ENCODE data around the gene STRIP1. TPM values are rescaled to one million over a fixed set of nuclear protein-coding genes. Genes with fewer than 3 reads are reported as not detected.

The STRIP1 gene, protein sequence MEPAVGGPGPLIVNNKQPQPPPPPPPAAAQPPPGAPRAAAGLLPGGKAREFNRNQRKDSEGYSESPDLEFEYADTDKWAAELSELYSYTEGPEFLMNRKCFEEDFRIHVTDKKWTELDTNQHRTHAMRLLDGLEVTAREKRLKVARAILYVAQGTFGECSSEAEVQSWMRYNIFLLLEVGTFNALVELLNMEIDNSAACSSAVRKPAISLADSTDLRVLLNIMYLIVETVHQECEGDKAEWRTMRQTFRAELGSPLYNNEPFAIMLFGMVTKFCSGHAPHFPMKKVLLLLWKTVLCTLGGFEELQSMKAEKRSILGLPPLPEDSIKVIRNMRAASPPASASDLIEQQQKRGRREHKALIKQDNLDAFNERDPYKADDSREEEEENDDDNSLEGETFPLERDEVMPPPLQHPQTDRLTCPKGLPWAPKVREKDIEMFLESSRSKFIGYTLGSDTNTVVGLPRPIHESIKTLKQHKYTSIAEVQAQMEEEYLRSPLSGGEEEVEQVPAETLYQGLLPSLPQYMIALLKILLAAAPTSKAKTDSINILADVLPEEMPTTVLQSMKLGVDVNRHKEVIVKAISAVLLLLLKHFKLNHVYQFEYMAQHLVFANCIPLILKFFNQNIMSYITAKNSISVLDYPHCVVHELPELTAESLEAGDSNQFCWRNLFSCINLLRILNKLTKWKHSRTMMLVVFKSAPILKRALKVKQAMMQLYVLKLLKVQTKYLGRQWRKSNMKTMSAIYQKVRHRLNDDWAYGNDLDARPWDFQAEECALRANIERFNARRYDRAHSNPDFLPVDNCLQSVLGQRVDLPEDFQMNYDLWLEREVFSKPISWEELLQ
- total RNA-seq (10 to 100 TPM; 46.0 to 98.7 (median 61.6) TPM), polyA plus RNA-seq (10 to 100 TPM; 11.8 to 25.6 (median 17.2) TPM)
- long read RNA-seq, donor 1, partial matches to known transcripts, result 5 of 9 reads
- long read RNA-seq, donor 1, other reads (novel, unspliced or antisense), result 0 of 9 reads
- long read RNA-seq, donor 2, partial matches to known transcripts, result 5 of 6 reads
- long read RNA-seq, donor 2, other reads (novel, unspliced or antisense), result 0 of 6 reads

DNA sequence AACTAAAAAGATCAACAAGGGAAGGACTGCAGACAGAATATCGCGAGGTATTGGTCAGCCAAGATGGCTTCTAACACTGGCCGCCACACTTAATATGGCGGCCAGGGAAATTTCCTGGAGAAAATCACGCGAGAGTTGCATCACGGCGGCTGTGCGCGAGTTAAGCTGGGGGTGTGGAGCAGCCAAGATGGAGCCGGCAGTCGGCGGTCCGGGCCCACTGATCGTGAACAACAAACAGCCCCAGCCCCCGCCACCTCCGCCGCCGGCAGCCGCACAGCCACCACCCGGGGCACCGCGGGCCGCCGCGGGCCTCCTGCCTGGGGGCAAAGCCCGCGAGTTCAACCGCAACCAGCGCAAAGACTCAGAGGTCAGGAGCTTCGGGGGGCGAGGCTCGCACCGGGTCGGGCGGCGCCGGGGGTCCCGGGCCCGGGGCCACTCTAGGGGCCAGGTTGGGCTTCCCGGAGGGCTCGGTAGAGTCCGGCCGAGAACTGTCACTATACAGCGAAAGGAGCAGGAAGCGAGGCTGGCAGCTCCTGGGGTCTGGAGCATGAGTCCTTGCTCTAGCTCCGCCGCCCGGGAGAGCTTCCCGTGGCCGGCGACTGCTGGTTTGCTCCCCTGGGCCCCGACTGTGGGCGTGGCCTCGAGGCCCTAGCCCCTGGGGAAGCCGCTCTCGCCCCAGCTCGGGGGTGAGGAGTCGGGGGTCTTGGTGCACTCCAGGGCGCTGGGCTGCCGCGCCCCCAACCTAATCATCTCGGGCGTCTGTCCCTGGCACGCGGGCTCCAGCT, at the start of gene STRIP1:
Gene STRIP1, plus strand, starts transcription at position 174 of the 785 bp plus-strand sequence. Its CDS starts 14 bp downstream, at position 188.
- peak; percentile 97 for DNase-seq
- peaks cover 6 to 35% (median 17%) of the 10 kb centered on the region in 6 donors for H3K36me3 ChIP-seq
- TF ChIP-seq, protein P1, sequence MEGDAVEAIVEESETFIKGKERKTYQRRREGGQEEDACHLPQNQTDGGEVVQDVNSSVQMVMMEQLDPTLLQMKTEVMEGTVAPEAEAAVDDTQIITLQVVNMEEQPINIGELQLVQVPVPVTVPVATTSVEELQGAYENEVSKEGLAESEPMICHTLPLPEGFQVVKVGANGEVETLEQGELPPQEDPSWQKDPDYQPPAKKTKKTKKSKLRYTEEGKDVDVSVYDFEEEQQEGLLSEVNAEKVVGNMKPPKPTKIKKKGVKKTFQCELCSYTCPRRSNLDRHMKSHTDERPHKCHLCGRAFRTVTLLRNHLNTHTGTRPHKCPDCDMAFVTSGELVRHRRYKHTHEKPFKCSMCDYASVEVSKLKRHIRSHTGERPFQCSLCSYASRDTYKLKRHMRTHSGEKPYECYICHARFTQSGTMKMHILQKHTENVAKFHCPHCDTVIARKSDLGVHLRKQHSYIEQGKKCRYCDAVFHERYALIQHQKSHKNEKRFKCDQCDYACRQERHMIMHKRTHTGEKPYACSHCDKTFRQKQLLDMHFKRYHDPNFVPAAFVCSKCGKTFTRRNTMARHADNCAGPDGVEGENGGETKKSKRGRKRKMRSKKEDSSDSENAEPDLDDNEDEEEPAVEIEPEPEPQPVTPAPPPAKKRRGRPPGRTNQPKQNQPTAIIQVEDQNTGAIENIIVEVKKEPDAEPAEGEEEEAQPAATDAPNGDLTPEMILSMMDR (IDR thresholded peaks at IDR 0.05 in 8 of 11, conservative IDR thresholded peaks at IDR 0.05 in 3 of 11), result peak in 3 of 11 experiments; percentile 34 to 46 (median 43)
- TF ChIP-seq POLR2AphosphoS5 (IDR thresholded peaks at IDR 0.05) (peak; percentile 84 to 98 (median 90)), POLR2A (IDR thresholded peaks at IDR 0.05) (no peak)
- peaks cover 19 to 69% (median 48%) of the 10 kb centered on the region in 6 donors for H3K4me1 ChIP-seq
- peak within 1 kb of the TSS; percentile 83 to 95 (median 92) for H3K27ac ChIP-seq
- WGBS, 5 donors, result 0% methylated on average over 33 to 66 of the region's 66 CpGs
- H3K9me3 ChIP-seq, result no peaks in the 10 kb centered on the region
- no peaks in the 10 kb centered on the region for H3K27me3 ChIP-seq (replicated peaks in 1 of 7)
- intact Hi-C loops (cut with DNase I; ENCODE audit: low total_unique reads), result no loop called here
- H3K4me3 ChIP-seq, result peak within 1 kb of the TSS; percentile 81 to 100 (median 92)

DNA sequence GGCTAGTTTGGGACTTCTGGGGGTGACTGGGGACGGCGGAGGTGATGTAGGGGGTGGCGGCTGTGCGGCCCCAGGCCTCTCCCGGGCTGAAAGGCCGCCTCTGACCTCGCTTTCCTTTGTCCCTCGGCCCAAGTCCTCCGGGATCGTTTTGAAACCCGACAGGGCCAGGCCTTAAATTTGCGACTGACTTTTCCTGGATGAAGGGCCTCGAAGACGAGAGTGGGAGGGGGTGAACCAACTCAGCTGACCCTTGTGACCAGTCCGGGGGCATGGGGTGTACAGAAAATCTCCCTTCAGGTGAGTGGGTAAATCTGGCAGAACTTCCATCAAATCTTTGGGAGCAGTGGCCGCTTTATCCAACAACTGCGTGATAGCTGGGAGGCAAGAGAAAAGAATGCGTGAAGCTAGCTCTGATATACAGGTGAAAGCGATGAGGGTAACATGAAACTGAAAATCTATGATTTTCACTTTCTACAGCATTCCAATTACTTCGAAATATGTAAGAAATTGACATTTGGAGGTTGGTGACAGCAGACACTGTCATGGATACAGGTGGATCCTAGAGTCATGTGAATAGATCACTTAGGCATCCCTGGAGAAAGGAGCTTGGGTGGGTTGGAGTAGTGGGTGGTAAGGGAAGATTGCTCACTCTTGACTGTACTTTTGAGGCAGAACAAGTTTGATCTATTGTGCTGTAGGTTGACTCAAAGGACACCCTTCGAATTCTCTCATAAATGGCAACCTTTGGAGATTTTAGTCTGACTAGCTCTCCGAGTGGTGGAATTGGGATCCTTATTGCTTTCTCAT, 49.0 kb upstream of the STRIP1 start:
- intact Hi-C loops (cut with DNase I; ENCODE audit: low total_unique reads), result loop anchor here (2.0 to 10.0 kb wide), 3 partner anchors 209 to 441 kb away; partner anchors contain the start of gene GNAI3
- Histone ChIP-seq H3K27ac (peak overlapping the region; percentile 91 to 96 (median 95)), H3K27me3 (replicated peaks in 1 of 7) (no peaks in the 10 kb centered on the region), H3K4me1 (peaks cover 25 to 74% (median 57%) of the 10 kb centered on the region in 6 donors), H3K9me3 (no peaks in the 10 kb centered on the region), H3K4me3 (peak overlapping the region; percentile 61 to 78 (median 68)), H3K36me3 (peaks cover 0 to 16% (median 0%) of the 10 kb centered on the region in 6 donors)
- TF ChIP-seq, protein P1 (IDR thresholded peaks at IDR 0.05 in 8 of 11, conservative IDR thresholded peaks at IDR 0.05 in 3 of 11), result no peak
- TF ChIP-seq POLR2AphosphoS5 (IDR thresholded peaks at IDR 0.05) (no peak), POLR2A (IDR thresholded peaks at IDR 0.05) (no peak)
- DNase-seq, result no peak
- WGBS, 5 donors, result 9 to 24% (median 15%) methylated on average over 13 to 22 of the region's 22 CpGs

DNA sequence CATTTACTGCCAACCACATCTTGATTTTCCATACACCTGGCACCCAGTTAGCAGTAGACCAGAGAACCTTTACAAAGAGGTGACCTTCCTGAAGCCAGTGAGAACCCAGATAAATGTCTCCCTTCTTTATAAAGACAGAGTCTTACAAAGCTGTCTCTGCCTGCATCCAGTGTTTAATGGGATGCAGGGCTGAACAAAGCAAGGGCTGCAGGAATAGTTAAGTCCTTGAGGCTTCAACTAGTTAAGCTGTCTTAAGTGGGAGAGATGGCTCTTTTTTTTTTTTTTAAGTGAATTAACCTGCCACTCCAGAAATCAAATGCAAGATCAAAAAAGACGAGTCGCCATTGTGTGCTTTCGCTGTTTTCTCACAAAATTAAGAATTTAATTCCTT, 48.4 kb upstream of the STRIP1 start:
- intact Hi-C loops (cut with DNase I; ENCODE audit: low total_unique reads), result loop anchor here (10.0 kb wide), 2 partner anchors 341 to 441 kb away; partner anchors contain the start of gene GNAI3
- Histone ChIP-seq H3K4me3 (peak overlapping the region in 6 of 8 donors; percentile 61 to 77 (median 67)), H3K27ac (peak overlapping the region in 4 of 8 donors; percentile 91 to 96 (median 94)), H3K9me3 (no peaks in the 10 kb centered on the region), H3K36me3 (peaks cover 0 to 16% (median 0%) of the 10 kb centered on the region in 6 donors), H3K27me3 (replicated peaks in 1 of 7) (no peaks in the 10 kb centered on the region), H3K4me1 (peaks cover 25 to 75% (median 61%) of the 10 kb centered on the region in 6 donors)
- no peak for DNase-seq
- TF ChIP-seq, protein P1 (IDR thresholded peaks at IDR 0.05 in 8 of 11, conservative IDR thresholded peaks at IDR 0.05 in 3 of 11), result no peak
- no peak for TF ChIP-seq POLR2A (IDR thresholded peaks at IDR 0.05)
- no peak for TF ChIP-seq POLR2AphosphoS5 (IDR thresholded peaks at IDR 0.05)
- WGBS, 5 donors, result 86 to 97% (median 90%) methylated on average over 3 of the region's 3 CpGs
